ENCODE results near the gene TOR1AIP1. TPM values are rescaled to one million over a fixed set of nuclear protein-coding genes. Genes with fewer than 3 reads are reported as not detected.
"Not testable (repeated sequence)": the region's sequence is repeated elsewhere in the genome, so short reads cannot be mapped to it uniquely, and the experiment has no call there.

The TOR1AIP1 gene
- total RNA-seq, 2 donors from 2014 or later, result 18.1 to 26.2 TPM

DNA sequence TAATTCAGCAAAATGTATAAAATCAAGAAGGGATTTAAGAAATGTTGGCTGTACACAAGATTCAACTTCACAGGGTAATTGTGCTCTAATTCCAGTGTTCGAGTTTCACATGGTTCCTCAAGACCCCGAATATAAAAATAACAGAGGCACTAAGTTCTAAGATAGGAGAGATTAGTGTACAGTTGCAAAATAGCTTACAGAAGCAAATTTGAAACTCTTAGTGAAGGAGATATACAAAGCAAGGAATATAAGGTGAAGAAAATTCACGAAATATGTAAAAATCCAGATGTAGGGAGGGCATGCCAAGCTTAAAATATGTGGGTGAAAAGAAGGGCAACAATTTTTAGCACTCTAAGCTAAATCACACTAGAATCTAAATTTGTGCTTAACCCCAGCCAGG lies 33.9 kb upstream of the TOR1AIP1 start:
- 97 to 98% methylated on average over 3 of the region's 3 CpGs for WGBS, 2 experiments (ENCODE audit: insufficient coverage in 1 of 2, insufficient read length in 1 of 2)
- H3K27me3 Mint-ChIP-seq (ENCODE audit: insufficient read depth), result no peaks in the 10 kb centered on the region
- H3K36me3 Mint-ChIP-seq (ENCODE audit: low read depth), result peaks cover 48% of the 10 kb centered on the region
- H3K4me1 ChIP-seq (ENCODE audit: control insufficient read depth, insufficient read depth, low read length), result no peaks in the 10 kb centered on the region
- H3K9ac ChIP-seq (ENCODE audit: extremely low read depth, low read length, poor library complexity, severe bottlenecking), result no peak overlapping the region
- H3K27ac ChIP-seq (ENCODE audit: low read depth, low read length), result no peak overlapping the region
- no peaks in the 10 kb centered on the region for H3K27me3 ChIP-seq (ENCODE audit: control insufficient read depth, insufficient read depth, low read length, poor library complexity, severe bottlenecking)
- H3K36me3 ChIP-seq (ENCODE audit: control insufficient read depth, insufficient read depth, low read length), result peaks cover 82% of the 10 kb centered on the region
- DNase-seq, result no peak
- H3K9me3 Mint-ChIP-seq, result no peaks in the 10 kb centered on the region
- H3K27ac Mint-ChIP-seq, result no peak overlapping the region
- no peak overlapping the region for H3K4me3 Mint-ChIP-seq
- no peak overlapping the region for H3K4me3 ChIP-seq (ENCODE audit: low read length)
- TF ChIP-seq, protein P1, sequence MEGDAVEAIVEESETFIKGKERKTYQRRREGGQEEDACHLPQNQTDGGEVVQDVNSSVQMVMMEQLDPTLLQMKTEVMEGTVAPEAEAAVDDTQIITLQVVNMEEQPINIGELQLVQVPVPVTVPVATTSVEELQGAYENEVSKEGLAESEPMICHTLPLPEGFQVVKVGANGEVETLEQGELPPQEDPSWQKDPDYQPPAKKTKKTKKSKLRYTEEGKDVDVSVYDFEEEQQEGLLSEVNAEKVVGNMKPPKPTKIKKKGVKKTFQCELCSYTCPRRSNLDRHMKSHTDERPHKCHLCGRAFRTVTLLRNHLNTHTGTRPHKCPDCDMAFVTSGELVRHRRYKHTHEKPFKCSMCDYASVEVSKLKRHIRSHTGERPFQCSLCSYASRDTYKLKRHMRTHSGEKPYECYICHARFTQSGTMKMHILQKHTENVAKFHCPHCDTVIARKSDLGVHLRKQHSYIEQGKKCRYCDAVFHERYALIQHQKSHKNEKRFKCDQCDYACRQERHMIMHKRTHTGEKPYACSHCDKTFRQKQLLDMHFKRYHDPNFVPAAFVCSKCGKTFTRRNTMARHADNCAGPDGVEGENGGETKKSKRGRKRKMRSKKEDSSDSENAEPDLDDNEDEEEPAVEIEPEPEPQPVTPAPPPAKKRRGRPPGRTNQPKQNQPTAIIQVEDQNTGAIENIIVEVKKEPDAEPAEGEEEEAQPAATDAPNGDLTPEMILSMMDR (conservative IDR thresholded peaks at IDR 0.05), result no peak
- no peaks in the 10 kb centered on the region for H3K9me3 ChIP-seq (ENCODE audit: control insufficient read depth, low read length)
- H3K4me1 Mint-ChIP-seq, result no peaks in the 10 kb centered on the region

DNA sequence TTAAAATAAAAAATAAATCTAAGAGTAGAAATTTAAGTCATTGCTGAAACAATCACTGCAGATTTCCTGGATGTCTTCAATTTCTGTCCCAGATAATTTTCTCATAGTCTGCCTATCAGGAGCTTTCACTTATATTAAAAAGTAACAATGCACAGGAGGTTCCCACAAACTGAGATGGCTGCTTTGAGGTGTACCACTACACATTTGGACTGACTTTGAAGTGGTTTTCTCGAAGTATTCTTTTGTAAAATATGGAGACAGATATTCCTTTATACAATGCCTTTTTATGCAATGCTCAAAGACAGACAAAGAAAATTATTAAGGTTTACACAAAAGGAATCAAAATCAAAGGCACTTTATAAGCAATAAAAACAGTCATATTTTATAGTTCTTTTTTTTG lies 29.0 kb upstream of the TOR1AIP1 start:
- no peak for DNase-seq
- no peak overlapping the region for H3K4me3 ChIP-seq (ENCODE audit: low read length)
- H3K36me3 ChIP-seq (ENCODE audit: control insufficient read depth, insufficient read depth, low read length), result peaks cover 55% of the 10 kb centered on the region
- H3K27me3 ChIP-seq (ENCODE audit: control insufficient read depth, insufficient read depth, low read length, poor library complexity, severe bottlenecking), result no peaks in the 10 kb centered on the region
- 100% methylated on average over 1 of the region's 1 CpG for WGBS, 2 experiments (ENCODE audit: insufficient coverage in 1 of 2, insufficient read length in 1 of 2)
- H3K9me3 Mint-ChIP-seq, result no peaks in the 10 kb centered on the region
- no peak overlapping the region for H3K27ac ChIP-seq (ENCODE audit: low read depth, low read length)
- no peaks in the 10 kb centered on the region for H3K27me3 Mint-ChIP-seq (ENCODE audit: insufficient read depth)
- H3K9ac ChIP-seq (ENCODE audit: extremely low read depth, low read length, poor library complexity, severe bottlenecking), result no peak overlapping the region
- no peaks in the 10 kb centered on the region for H3K4me1 Mint-ChIP-seq
- TF ChIP-seq, protein P1 (conservative IDR thresholded peaks at IDR 0.05), result no peak
- H3K9me3 ChIP-seq (ENCODE audit: control insufficient read depth, low read length), result no peaks in the 10 kb centered on the region
- no peak overlapping the region for H3K4me3 Mint-ChIP-seq
- H3K36me3 Mint-ChIP-seq (ENCODE audit: low read depth), result peaks cover 38% of the 10 kb centered on the region
- no peak overlapping the region for H3K27ac Mint-ChIP-seq
- no peaks in the 10 kb centered on the region for H3K4me1 ChIP-seq (ENCODE audit: control insufficient read depth, insufficient read depth, low read length)

DNA sequence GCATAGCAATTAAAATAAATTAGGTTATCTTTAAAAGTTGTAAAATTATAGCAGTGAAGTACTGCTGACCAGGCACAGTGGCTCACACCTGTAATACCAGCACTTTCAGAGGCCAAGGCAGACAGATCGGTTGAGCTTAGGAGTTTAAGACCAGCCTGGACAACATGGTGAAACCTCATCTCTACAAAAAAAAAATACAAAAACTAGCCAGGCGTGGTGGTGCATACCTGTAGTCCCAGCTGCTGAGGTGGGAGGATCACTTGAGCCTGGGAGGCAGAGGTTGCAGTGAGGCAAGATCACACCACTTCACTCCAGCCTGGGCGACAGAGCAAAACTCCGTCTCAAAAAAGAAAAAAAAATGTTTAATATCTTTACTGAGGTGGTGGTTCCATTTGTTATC lies 26.3 kb upstream of the TOR1AIP1 start:
- H3K9me3 Mint-ChIP-seq; H3K4me1 ChIP-seq (ENCODE audit: control insufficient read depth, insufficient read depth, low read length); H3K27ac ChIP-seq (ENCODE audit: low read depth, low read length); H3K4me3 ChIP-seq (ENCODE audit: low read length); H3K27me3 Mint-ChIP-seq (ENCODE audit: insufficient read depth); H3K27ac Mint-ChIP-seq; H3K4me1 Mint-ChIP-seq; H3K27me3 ChIP-seq (ENCODE audit: control insufficient read depth, insufficient read depth, low read length, poor library complexity, severe bottlenecking); H3K4me3 Mint-ChIP-seq; H3K9ac ChIP-seq (ENCODE audit: extremely low read depth, low read length, poor library complexity, severe bottlenecking); H3K9me3 ChIP-seq (ENCODE audit: control insufficient read depth, low read length); DNase-seq: not testable (repeated sequence)
- 97 to 100% methylated on average over 1 to 4 of the region's 4 CpGs for WGBS, 2 experiments (ENCODE audit: insufficient coverage in 1 of 2, insufficient read length in 1 of 2)
- H3K36me3 Mint-ChIP-seq (ENCODE audit: low read depth), result peaks cover 16% of the 10 kb centered on the region
- peaks cover 34% of the 10 kb centered on the region for H3K36me3 ChIP-seq (ENCODE audit: control insufficient read depth, insufficient read depth, low read length)

DNA sequence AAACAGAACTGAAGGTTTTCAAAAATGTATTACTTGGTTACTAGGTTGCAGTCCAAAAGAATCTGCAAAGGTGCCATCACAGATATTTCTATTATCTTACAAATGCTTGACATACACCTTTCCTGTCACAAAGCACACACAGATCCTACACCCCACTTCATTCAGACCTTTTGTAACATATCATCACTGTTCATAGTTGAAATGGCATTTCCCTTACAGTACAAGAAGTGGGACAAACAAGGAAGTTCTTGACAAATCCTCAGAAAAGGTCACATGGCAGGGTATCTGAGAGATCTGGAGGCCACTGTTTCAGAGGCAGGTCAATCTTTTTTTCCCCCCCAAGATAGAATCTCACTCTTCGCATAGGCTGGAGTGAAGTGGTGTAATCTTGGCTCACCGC lies 25.8 kb upstream of the TOR1AIP1 start:
- Mint-ChIP-seq H3K27me3 (ENCODE audit: insufficient read depth) (no peaks in the 10 kb centered on the region), H3K9me3 (no peaks in the 10 kb centered on the region), H3K36me3 (ENCODE audit: low read depth) (peaks cover 14% of the 10 kb centered on the region), H3K4me1 (no peaks in the 10 kb centered on the region), H3K27ac (no peak overlapping the region), H3K4me3 (no peak overlapping the region)
- no peaks in the 10 kb centered on the region for H3K9me3 ChIP-seq (ENCODE audit: control insufficient read depth, low read length)
- no peak for DNase-seq
- H3K9ac ChIP-seq (ENCODE audit: extremely low read depth, low read length, poor library complexity, severe bottlenecking), result no peak overlapping the region
- TF ChIP-seq, protein P1 (conservative IDR thresholded peaks at IDR 0.05), result no peak
- no peaks in the 10 kb centered on the region for H3K27me3 ChIP-seq (ENCODE audit: control insufficient read depth, insufficient read depth, low read length, poor library complexity, severe bottlenecking)
- no peak overlapping the region for H3K4me3 ChIP-seq (ENCODE audit: low read length)
- WGBS, 2 experiments (ENCODE audit: insufficient coverage in 1 of 2, insufficient read length in 1 of 2), result 92 to 98% methylated on average over 2 of the region's 2 CpGs
- H3K4me1 ChIP-seq (ENCODE audit: control insufficient read depth, insufficient read depth, low read length), result no peaks in the 10 kb centered on the region
- no peak overlapping the region for H3K27ac ChIP-seq (ENCODE audit: low read depth, low read length)
- peaks cover 35% of the 10 kb centered on the region for H3K36me3 ChIP-seq (ENCODE audit: control insufficient read depth, insufficient read depth, low read length)

Measured in endodermal cell (in vitro differentiated cells).